ENCODE measurements around the gene NXPH4. TPM values are rescaled to one million over a fixed set of nuclear protein-coding genes. Genes with fewer than 3 reads are reported as not detected.
A peak's percentile ranks its signal among the peaks of the same experiment; 100 is the strongest.

Gene NXPH4
- total RNA-seq, 6 experiments from 2014 or later = 0.87 to 1.5 (median 1.2) TPM; not detected in 3

GRCh38 chr12:57247041-57247440, 30.4 kb downstream of the NXPH4 start:
- DNase-seq (no peak), ATAC-seq (no peak)
- peaks cover 0 to 28% (median 9%) of the 10 kb centered on the region in 4 donors for H3K4me1 ChIP-seq
- H3K4me3 ChIP-seq = no peak overlapping the region
- H3K9me3 ChIP-seq = no peaks in the 10 kb centered on the region
- intact Hi-C loops (cut with DNase I) = no loop called here
- H3K27ac ChIP-seq = no peak overlapping the region
- H3K27me3 ChIP-seq = peaks cover 0 to 1% of the 10 kb centered on the region in 2 donors
- TF ChIP-seq CTCF (IDR thresholded peaks at IDR 0.05) (no peak), POLR2A (IDR thresholded peaks at IDR 0.05) (no peak)
- H3K36me3 ChIP-seq = no peaks in the 10 kb centered on the region
- WGBS (ENCODE audit: insufficient coverage, low coverage, low lambda C conversion rate, missing lambda C conversion rate) = 100% methylated on average over 1 of the region's 1 CpG

DNA sequence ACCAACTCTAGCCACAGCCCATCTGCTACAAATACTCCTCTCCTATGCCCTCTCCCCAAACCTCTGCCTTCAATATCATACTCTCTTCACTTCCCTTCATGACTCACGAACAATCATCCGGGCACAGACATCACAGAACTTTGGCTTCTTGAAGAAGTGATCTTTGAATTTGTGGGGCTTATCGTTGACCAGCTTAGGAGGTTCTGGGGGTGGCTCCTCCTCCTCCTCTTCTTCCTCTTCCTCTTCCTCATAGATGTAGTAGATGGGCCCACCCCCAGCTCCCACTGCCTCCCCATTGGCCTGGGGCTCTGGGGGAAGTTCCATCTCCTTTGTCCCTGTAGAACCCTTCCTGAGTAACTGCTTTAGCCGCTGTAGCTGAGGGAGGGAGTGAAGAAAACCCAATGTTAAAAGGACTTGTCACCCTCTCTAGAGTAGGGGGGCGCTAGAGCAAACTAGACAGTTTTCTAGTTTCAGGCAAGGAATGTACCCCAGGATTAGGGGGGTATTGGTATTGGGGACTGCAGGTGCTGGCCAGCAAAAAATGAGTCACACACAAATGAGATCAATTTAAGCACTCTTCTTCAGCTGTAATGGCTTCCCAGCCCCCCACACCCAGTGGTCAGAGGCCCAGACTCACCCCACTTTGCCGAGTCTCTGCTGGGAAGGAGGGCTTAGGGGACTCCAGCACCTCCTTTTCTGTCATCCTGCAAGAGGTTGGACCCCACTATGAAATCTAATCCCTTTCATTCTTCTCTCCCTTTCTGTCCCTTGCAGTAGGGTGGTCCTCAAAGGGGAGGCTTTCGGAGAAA, 32.5 kb downstream of the NXPH4 start:
- Histone ChIP-seq H3K4me3 (no peak overlapping the region), H3K4me1 (peaks cover 0 to 7% (median 2%) of the 10 kb centered on the region in 4 donors), H3K36me3 (no peaks in the 10 kb centered on the region), H3K27ac (no peak overlapping the region), H3K9me3 (no peaks in the 10 kb centered on the region), H3K27me3 (no peaks in the 10 kb centered on the region)
- TF ChIP-seq CTCF (IDR thresholded peaks at IDR 0.05) (no peak), POLR2A (IDR thresholded peaks at IDR 0.05) (no peak)
- DNase-seq = no peak
- peak in 3 of 4 donors; percentile 11 to 48 (median 42) for ATAC-seq
- WGBS (ENCODE audit: insufficient coverage, low coverage, low lambda C conversion rate, missing lambda C conversion rate) = 69% methylated on average over 6 of the region's 7 CpGs
- intact Hi-C loops (cut with DNase I) = no loop called here

GRCh38 chr12:57250541-57250940, 33.9 kb downstream of the NXPH4 start:
- ATAC-seq (no peak), DNase-seq (no peak)
- no peak overlapping the region for H3K27ac ChIP-seq
- no peak for TF ChIP-seq POLR2A (IDR thresholded peaks at IDR 0.05)
- no peaks in the 10 kb centered on the region for H3K27me3 ChIP-seq
- H3K9me3 ChIP-seq = no peaks in the 10 kb centered on the region
- intact Hi-C loops (cut with DNase I) = no loop called here
- H3K36me3 ChIP-seq = peaks cover 0 to 3% (median 0%) of the 10 kb centered on the region in 4 donors
- H3K4me1 ChIP-seq = no peaks in the 10 kb centered on the region
- WGBS (ENCODE audit: insufficient coverage, low coverage, low lambda C conversion rate, missing lambda C conversion rate) = 82% methylated on average over 3 of the region's 3 CpGs
- H3K4me3 ChIP-seq = no peak overlapping the region

GRCh38 chr12:57250956-57251355, 34.4 kb downstream of the NXPH4 start, which contains the start of gene STAC3:
STAC3 (minus strand) TSS chr12:57251187; CDS start chr12:57249636, 1,551 bp downstream.
- Histone ChIP-seq H3K27me3 (no peaks in the 10 kb centered on the region), H3K4me1 (no peaks in the 10 kb centered on the region), H3K9me3 (no peaks in the 10 kb centered on the region), H3K36me3 (peaks cover 0 to 7% (median 1%) of the 10 kb centered on the region in 4 donors), H3K27ac (no peak within 1 kb of the TSS), H3K4me3 (no peak within 1 kb of the TSS)
- DNase-seq = peak in 1 of 3 donors; percentile 22
- intact Hi-C loops (cut with DNase I) = no loop called here
- WGBS (ENCODE audit: insufficient coverage, low coverage, low lambda C conversion rate, missing lambda C conversion rate) = 70% methylated on average over 6 of the region's 7 CpGs
- no peak for TF ChIP-seq CTCF (IDR thresholded peaks at IDR 0.05)
- TF ChIP-seq POLR2A (IDR thresholded peaks at IDR 0.05) = no peak
- no peak for ATAC-seq

Data from right lobe of liver (tissue), 6 donors.